Measurements from ENCODE around the gene NDE1.

The NDE1 gene

DNA sequence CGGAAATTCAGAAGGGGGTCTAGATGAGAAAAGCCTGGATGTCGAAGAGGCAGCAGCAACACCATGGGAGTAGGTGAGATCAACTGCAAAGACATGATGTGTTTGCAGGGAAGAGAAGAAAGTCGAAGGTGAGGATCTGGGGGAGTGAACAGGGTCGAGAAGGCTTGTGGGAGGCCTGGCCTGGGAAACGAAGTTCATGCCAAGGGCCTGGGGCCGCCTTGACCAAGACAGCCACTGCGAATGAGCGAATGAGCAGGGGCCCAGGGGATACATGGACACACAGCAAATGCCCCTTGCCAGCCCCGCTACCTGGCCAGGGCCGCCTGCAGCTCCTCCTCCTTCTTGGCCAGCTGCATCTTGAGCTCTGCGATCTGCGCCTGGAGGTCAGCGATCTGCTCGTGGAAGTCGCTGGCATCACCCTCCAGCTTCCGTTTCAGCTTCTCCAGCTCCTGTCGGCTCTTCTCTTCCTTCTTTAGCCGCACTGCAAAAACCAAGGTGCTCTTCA, 87.1 kb downstream of the NDE1 start:
- no peak for DNase-seq (ENCODE audit: insufficient read length)
- TF ChIP-seq POLR2A (IDR thresholded peaks at IDR 0.05; ENCODE audit: low read depth, low read length) (no peak), POLR2AphosphoS5 (IDR thresholded peaks at IDR 0.05; ENCODE audit: low read depth, low read length) (no peak)
- FAIRE-seq = no peak

DNA sequence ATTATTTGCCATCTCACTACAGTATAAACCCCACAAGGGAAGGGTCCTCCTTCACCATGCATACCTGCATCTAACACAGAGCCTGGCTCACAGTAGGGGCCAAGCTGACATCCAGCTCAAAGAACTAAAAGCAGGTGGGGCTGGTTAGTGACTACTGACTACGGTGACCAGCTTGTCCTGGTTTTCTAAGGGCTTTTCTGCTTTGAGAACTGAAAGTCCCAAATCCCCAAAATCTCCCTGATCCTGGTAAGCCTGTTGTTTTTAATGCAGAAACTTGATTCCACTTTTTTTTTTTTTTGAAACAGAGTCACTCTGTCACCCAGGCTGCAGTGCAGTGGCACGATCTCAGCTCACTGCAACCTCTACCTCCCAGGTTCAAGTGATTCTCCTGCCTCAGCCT, 89.4 kb downstream of the NDE1 start:
- TF ChIP-seq TAF1 (IDR thresholded peaks at IDR 0.05; ENCODE audit: borderline replicate concordance, low read depth, low read length) = no peak
- DNase-seq (ENCODE audit: insufficient read length) (no peak), FAIRE-seq (no peak)

DNA sequence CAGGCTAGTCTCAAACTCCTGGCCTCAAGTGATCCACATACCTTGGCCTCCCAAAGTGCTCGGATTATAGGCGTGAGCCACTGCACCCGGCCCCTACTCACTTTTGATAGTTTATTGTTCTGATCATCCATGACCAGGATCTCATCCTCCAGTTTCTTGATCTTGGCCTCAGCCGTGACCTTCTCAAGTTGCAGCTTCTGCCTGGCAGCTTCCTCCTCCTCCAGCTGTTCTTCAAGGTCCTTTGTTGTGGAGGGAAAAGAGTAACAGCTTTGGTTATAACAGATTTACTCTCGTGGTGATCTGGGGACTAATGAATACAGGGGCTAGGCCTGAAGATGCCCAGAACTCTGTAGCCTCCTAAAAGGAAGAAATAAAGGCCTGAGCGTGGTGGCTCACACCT, 89.9 kb downstream of the NDE1 start:
- no peak for FAIRE-seq
- no peak for TF ChIP-seq POLR2AphosphoS5 (IDR thresholded peaks at IDR 0.05; ENCODE audit: low read depth, low read length)
- TF ChIP-seq TAF1 (IDR thresholded peaks at IDR 0.05; ENCODE audit: borderline replicate concordance, low read depth, low read length) = no peak
- no peak for TF ChIP-seq POLR2A (IDR thresholded peaks at IDR 0.05; ENCODE audit: low read depth, low read length)
- no peak for DNase-seq (ENCODE audit: insufficient read length)

DNA sequence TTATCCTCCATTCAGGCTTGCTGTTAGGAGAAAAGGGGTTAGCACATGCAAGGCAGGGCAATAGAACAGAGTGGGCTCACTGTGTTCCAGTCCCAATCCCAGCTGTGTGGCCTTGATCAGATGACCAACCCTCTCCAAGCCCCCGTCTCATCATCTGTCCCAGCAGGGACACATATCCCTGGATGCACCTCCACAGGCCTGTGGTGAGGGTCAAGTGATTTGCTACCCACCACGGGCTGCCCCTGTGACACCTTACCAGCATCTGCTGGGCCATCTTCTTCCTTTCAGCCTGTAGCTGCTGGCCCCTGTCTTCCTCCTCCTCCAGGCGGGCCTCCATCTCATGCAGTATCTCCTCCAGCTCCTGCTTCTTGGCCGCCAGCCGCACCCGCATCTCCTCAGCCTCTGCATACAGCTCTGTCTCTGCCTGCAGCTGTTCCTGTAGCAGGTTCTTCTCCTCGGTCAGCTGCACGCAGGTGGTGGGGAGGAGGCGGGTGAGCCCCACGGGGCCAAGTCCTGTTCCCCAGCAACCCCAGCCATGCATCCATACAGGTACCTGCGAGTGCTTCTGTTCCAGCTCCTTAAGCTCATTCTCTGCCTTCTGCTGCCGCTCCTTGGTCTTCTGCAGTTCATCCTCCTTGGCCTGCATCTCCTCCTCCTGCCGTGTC, 91.3 kb downstream of the NDE1 start:
- DNase-seq (ENCODE audit: insufficient read length) (no peak), FAIRE-seq (no peak)
- TF ChIP-seq TAF1 (IDR thresholded peaks at IDR 0.05; ENCODE audit: borderline replicate concordance, low read depth, low read length) (no peak), POLR2AphosphoS5 (IDR thresholded peaks at IDR 0.05; ENCODE audit: low read depth, low read length) (no peak), POLR2A (IDR thresholded peaks at IDR 0.05; ENCODE audit: low read depth, low read length) (no peak)

DNA sequence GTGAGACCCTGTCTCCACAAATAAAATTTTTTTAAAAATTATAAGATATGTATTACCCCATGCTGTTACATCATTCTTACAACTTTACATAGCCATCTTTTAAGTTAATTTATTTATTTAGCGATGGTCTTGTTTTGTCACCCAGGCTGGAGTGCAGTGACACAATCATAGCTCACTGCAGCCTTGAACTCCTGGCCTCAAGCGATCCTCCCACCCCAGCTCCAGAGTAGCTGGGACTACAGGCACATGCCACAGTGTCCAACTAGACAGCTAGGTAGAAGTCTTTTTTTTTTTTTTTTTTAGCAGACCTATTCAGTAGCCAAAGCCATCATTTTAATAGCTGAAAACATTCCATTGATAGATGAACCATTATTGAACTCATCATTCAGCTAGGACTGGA, 92.7 kb downstream of the NDE1 start:
- FAIRE-seq = no peak
- no peak for TF ChIP-seq POLR2AphosphoS5 (IDR thresholded peaks at IDR 0.05; ENCODE audit: low read depth, low read length)
- no peak for TF ChIP-seq POLR2A (IDR thresholded peaks at IDR 0.05; ENCODE audit: low read depth, low read length)
- no peak for TF ChIP-seq TAF1 (IDR thresholded peaks at IDR 0.05; ENCODE audit: borderline replicate concordance, low read depth, low read length)
- DNase-seq (ENCODE audit: insufficient read length) = no peak

DNA sequence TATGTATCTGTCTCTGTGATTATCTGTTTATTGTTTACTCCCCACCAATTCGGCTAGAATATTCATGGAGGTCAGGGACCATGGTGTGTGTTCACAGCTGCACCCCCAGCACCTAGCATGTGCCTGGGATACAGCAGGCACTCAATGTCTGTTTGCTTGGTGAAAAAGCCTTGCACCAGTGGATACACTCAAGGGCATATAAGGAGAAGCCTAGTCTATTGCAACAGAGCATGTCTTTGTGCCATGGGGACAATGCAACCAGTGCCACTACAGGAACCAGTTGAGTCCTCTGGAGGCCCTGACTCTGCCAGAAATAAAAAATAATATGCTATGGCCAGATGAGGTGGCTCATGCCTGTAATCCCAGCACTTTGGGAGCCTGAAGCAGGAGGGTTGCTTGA, 93.6 kb downstream of the NDE1 start:
- FAIRE-seq (no peak), DNase-seq (ENCODE audit: insufficient read length) (no peak)
- TF ChIP-seq POLR2A (IDR thresholded peaks at IDR 0.05; ENCODE audit: low read depth, low read length) = no peak
- no peak for TF ChIP-seq TAF1 (IDR thresholded peaks at IDR 0.05; ENCODE audit: borderline replicate concordance, low read depth, low read length)
- no peak for TF ChIP-seq POLR2AphosphoS5 (IDR thresholded peaks at IDR 0.05; ENCODE audit: low read depth, low read length)

DNA sequence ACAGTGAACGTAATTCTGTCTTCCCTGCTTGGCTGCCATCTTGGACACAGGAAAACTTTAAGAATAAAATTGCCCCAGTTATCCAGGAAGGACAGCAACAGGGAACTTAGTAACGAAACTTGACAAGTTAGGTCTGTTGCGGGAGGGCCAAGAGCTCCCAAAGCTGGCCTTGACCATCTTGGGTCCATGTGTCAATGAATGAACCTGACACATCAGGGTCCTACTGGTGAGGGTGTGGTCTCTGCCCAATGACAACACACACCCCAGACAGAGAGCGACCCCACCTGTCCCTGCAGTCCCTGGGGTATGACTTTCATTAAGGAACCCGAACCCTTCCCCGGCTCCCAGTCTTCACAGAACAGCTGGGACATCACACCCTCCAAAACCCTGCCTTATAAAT, 96.3 kb downstream of the NDE1 start:
- FAIRE-seq (no peak), DNase-seq (ENCODE audit: insufficient read length) (no peak)
- TF ChIP-seq POLR2AphosphoS5 (IDR thresholded peaks at IDR 0.05; ENCODE audit: low read depth, low read length) (no peak), POLR2A (IDR thresholded peaks at IDR 0.05; ENCODE audit: low read depth, low read length) (no peak), TAF1 (IDR thresholded peaks at IDR 0.05; ENCODE audit: borderline replicate concordance, low read depth, low read length) (no peak)

DNA sequence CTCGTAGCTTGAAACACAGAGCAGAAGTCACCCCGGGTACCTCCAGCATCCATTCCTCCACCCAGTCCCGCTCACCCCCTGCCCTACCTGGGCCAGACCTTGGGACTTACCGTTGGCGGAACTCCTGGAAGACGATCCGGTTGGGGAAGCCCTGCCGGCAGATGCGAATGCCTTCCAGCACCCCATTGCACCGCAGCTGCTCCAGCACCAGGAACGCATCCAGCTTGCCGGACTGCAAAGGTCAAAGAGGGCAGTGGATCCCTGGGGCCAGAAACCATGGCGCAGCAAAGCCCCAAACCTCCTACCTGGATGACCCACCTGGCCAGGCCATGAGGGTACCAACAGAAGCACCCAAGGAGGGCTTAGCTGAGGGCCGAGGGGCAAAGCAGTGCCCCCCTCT, 97.9 kb downstream of the NDE1 start:
- no peak for FAIRE-seq
- DNase-seq (ENCODE audit: insufficient read length) = no peak
- TF ChIP-seq POLR2A (IDR thresholded peaks at IDR 0.05; ENCODE audit: low read depth, low read length) = no peak
- TF ChIP-seq TAF1 (IDR thresholded peaks at IDR 0.05; ENCODE audit: borderline replicate concordance, low read depth, low read length) = no peak
- no peak for TF ChIP-seq POLR2AphosphoS5 (IDR thresholded peaks at IDR 0.05; ENCODE audit: low read depth, low read length)

DNA sequence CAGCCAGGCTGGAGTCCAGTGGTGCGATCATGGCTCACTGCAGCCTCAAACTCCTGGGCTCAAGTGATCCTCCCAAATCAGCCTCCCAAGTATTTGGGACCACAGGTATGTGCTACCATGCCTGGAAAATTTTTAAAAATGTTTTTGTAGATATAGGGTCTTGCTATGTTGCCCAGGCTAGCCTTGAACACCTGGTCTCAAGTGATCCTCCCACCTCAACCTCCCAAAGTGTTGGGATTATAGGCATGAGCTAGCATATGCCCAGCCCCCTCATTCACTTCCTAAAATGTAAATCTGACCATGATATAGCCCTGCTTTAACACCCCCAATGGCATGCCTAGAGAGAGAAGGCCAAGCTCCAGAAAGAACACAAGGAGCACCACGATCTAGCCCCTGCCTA, 98.6 kb downstream of the NDE1 start:
- TF ChIP-seq POLR2AphosphoS5 (IDR thresholded peaks at IDR 0.05; ENCODE audit: low read depth, low read length) = no peak
- TF ChIP-seq TAF1 (IDR thresholded peaks at IDR 0.05; ENCODE audit: borderline replicate concordance, low read depth, low read length) = no peak
- TF ChIP-seq POLR2A (IDR thresholded peaks at IDR 0.05; ENCODE audit: low read depth, low read length) = no peak
- FAIRE-seq = no peak
- no peak for DNase-seq (ENCODE audit: insufficient read length)

DNA sequence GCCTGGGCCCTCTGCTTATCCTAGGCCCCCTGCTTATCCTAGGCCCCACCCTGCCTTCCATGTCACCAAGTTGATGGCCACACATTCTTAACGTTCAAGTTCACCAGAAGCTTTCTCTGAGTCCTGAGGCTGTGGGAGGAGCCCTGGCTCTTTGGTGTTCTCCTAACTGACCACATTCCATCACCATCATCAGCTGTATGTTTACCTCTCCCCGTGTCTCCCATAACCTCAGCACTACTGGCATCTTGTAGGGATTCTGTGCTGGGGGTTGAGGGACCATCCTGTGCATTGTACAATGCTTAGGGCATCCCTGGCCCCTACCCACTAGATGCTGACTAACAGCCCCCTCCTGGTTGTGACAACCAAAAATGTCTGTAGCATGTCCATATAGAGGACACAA, 99.3 kb downstream of the NDE1 start:
- DNase-seq (ENCODE audit: insufficient read length) = no peak
- no peak for FAIRE-seq
- TF ChIP-seq TAF1 (IDR thresholded peaks at IDR 0.05; ENCODE audit: borderline replicate concordance, low read depth, low read length) (no peak), POLR2A (IDR thresholded peaks at IDR 0.05; ENCODE audit: low read depth, low read length) (no peak), POLR2AphosphoS5 (IDR thresholded peaks at IDR 0.05; ENCODE audit: low read depth, low read length) (no peak)

DNA sequence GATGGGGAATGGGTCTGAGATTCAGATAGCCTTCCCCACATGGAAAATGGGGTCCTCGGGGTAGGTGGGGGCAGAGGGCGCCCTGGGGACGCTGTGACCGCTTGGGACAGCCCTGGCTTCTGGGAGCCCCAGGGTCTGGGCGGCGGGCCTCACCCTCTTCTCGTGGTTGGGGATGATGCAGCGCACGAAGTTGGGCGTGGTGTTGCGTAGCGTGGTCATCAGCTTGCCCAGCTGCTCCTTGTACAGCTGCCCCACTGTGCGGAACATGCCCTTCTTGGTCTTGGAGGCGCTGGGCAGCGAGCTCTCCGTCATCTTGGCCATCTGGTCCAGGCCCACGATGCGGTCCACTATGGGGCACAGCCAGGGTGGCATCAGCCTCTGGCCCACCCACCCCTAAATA, 99.9 kb downstream of the NDE1 start:
- TF ChIP-seq POLR2A (IDR thresholded peaks at IDR 0.05; ENCODE audit: low read depth, low read length) (no peak), TAF1 (IDR thresholded peaks at IDR 0.05; ENCODE audit: borderline replicate concordance, low read depth, low read length) (no peak), POLR2AphosphoS5 (IDR thresholded peaks at IDR 0.05; ENCODE audit: low read depth, low read length) (no peak)
- FAIRE-seq = no peak
- DNase-seq (ENCODE audit: insufficient read length) = no peak

DNA sequence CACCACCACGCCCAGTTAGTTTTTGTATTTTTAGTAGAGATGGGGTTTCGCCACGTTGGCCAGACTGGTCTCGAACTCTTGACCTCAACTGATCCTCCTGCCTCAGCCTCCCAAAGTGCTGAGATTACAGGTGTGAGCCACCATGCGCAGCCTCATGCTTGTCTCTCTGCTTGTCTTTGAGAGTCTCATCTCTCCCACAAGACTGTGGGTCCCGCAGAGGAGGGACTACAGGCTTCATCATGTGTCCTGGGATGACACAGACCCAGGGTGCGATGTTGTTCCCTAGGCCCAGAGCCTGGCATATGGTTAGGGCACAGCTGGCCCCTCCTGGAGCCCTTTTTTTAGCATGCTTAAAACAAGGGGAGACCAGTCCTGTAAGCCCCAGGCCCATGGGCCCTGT, 101.9 kb downstream of the NDE1 start:
- DNase-seq (ENCODE audit: insufficient read length) = no peak
- TF ChIP-seq TAF1 (IDR thresholded peaks at IDR 0.05; ENCODE audit: borderline replicate concordance, low read depth, low read length) (no peak), POLR2A (IDR thresholded peaks at IDR 0.05; ENCODE audit: low read depth, low read length) (no peak), POLR2AphosphoS5 (IDR thresholded peaks at IDR 0.05; ENCODE audit: low read depth, low read length) (no peak)
- FAIRE-seq = no peak

Data from GM12892 (cell line).